Heart left ventricle (tissue), 16 donors: ENCODE measurements around the gene MRGPRE. TPM values are rescaled to one million over a fixed set of nuclear protein-coding genes. Genes with fewer than 3 reads are reported as not detected.

ENCODE experiments used
- ATAC-seq, 4 donors: fragments of 200-7000 bp; cut with Tn5 transposase; one replicate each; pipeline ENCODE4 v1.9.1; 2020 to 2022; ENCODE audit warnings: moderate library complexity in 4 of 4, mild to moderate bottlenecking in 3 of 4, moderate number of reproducible peaks in 1 of 4
- DNase-seq, 5 donors: peaks; one replicate each; pipeline ENCODE4 v3.0.0-alpha.2; 2020
- H3K27ac ChIP-seq, 12 donors: fragments of 200-600 bp; sonication (generic) in 4 of 12; one replicate each; pipeline versions ENCODE4 v1.5.0 to v1.8.0; 2016 to 2022; ENCODE audit warnings: mild to moderate bottlenecking in 2 of 12
- H3K27me3 ChIP-seq, 9 donors: fragments of 200-600 bp; sonication (generic) in 2 of 9; one replicate each; pipeline versions ENCODE4 v1.5.1 to v1.8.0; 2016 to 2022; ENCODE audit warnings: mild to moderate bottlenecking in 3 of 9
- H3K36me3 ChIP-seq, 9 donors: fragments of 200-600 bp; sonication (generic) in 2 of 9; one replicate each; pipeline versions ENCODE4 v1.5.0 to v1.8.0; 2018 to 2022; ENCODE audit warnings: mild to moderate bottlenecking in 2 of 9
- H3K4me1 ChIP-seq, 12 donors: fragments of 200-600 bp; sonication (generic) in 4 of 12; one replicate each; pipeline versions ENCODE4 v1.5.0 to v1.8.0; 2016 to 2022; ENCODE audit warnings: mild to moderate bottlenecking in 3 of 12
- H3K4me3 ChIP-seq, 12 donors: fragments of 200-600 bp; sonication (generic) in 4 of 12; one replicate each; pipeline versions ENCODE4 v1.5.0 to v1.8.0; 2017 to 2022; ENCODE audit warnings: mild to moderate bottlenecking in 9 of 12, moderate library complexity in 4 of 12
- H3K9me3 ChIP-seq, 12 donors: fragments of 200-600 bp; sonication (generic) in 4 of 12; one replicate each; pipeline versions ENCODE4 v1.5.0 to v1.8.0; 2016 to 2022; ENCODE audit warnings: mild to moderate bottlenecking in 1 of 12
- CTCF ChIP-seq, 12 donors: fragments of 200-600 bp; sonication (generic) in 4 of 12; IDR thresholded peaks; one replicate each; pipeline versions ENCODE4 v1.5.0 to v1.8.0; 2018 to 2022; ENCODE audit warnings: antibody characterized with exemption in 12 of 12, mild to moderate bottlenecking in 5 of 12
- POLR2A ChIP-seq, 2 donors: fragments of 450-650 bp; IDR thresholded peaks; one replicate each; pipeline ENCODE4 v1.6.1; 2017; ENCODE audit warnings: antibody characterized with exemption in 2 of 2, mild to moderate bottlenecking in 2 of 2, moderate library complexity in 2 of 2
- WGBS, 4 donors: extraction: QIAGEN DNeasy Blood & Tissue Kit in 2 of 4; methylation state at CpG; one replicate each; pipeline versions ENCODE4 v1.1.5 to v1.1.7; 2013 to 2018; 5-methylcytosine and 5-hydroxymethylcytosine counted together
- intact Hi-C, 10 donors: fragments of 100-400 bp; cut with DNase I; formaldehyde crosslinking; loops; one replicate each; pipeline versions ENCODE4 v1.11.1 to v1.14.2; 2022
- polyA plus RNA-seq, 2 donors: library from polyadenylated mRNA; stranded (reverse); fragments of 200-250 nt; gene quantifications; one replicate each; pipeline ENCODE4 v1.2.3, GENCODE V29; 2013
- total RNA-seq, 9 donors: library from RNA; depleted of rRNA in 2 of 9; stranded (reverse); fragments of >200 nt in 2 of 9; fragmentation: NEBNext Ultra II Directional in 3 of 9; extraction: Animal tissue kit (Norgen Biotek cat#: 25700) in 3 of 9; gene quantifications; one replicate each; pipeline versions ENCODE4 v1.1.0 to v1.2.4, GENCODE V29; 2016 to 2023
- donor health status: ischemic (EF 13 %, LVEDD 7.1; RV severe dilation, severe dysfunction).
- donor health status: healthy with polysubstance abuse.
- donor health status: DM: no; HTN: yes; CAD: no.
- donor health status: DM: no; HTN: no; CAD: no.
- donor health status: ischemic (EF 25% LVEDD 6.9; RV normal size, moderate dysfunction).
- donor health status: ischemic (EF 25% LVEDD 5.7; RV mildly dilated, moderate dysfunction).
- donor health status: healthy.
- donor health status: DM: yes; HTN: yes; CAD: no.
- donor health status: ischemic (EF 35%, LVEDD 5.7; RV mildly dilated, moderate dysfunction).
- donor health status: nonischemic (EF 11% LVEDD 7.7; RV severe dilation, severe dysfunction).
- donor health status: DM: yes; HTN: yes; CAD: no.
- donor health status: PGD.
- donor health status: ischemic (EF 29% LVEDD 5.4; RV normal size, mild dysfunction).
- donor health status: nonischemic (EF 23%, LVEDD 6.1; RV moderate dilation, normal function).

The MRGPRE gene
- total and polyA plus RNA-seq, 11 donors: 0.30 to 2.3 (median 0.65) TPM; not detected in 4

GRCh38 chr11:3216027-3216525 lies 16.1 kb downstream of the MRGPRE start:
- 68 to 75% (median 74%) methylated on average over 11 of the region's 11 CpGs for WGBS, 4 donors
- peaks cover 0 to 14% (median 0%) of the 10 kb centered on the region in 12 donors for H3K4me1 ChIP-seq
- no peak overlapping the region for H3K4me3 ChIP-seq
- intact Hi-C loops: loop anchor here (2.0 to 10.0 kb wide), 9 partner anchors 104 to 181 kb away; no protein-coding TSS in a partner anchor
- no peak for TF ChIP-seq POLR2A (IDR thresholded peaks at IDR 0.05)
- no peak for TF ChIP-seq CTCF (IDR thresholded peaks at IDR 0.05)
- H3K9me3 ChIP-seq: peaks cover 0 to 10% (median 4%) of the 10 kb centered on the region in 12 donors
- no peaks in the 10 kb centered on the region for H3K36me3 ChIP-seq
- ATAC-seq (no peak), DNase-seq (peak in 1 of 5 donors; percentile 40)
- peaks cover 0 to 51% (median 17%) of the 10 kb centered on the region in 9 donors for H3K27me3 ChIP-seq
- H3K27ac ChIP-seq: no peak overlapping the region

DNA sequence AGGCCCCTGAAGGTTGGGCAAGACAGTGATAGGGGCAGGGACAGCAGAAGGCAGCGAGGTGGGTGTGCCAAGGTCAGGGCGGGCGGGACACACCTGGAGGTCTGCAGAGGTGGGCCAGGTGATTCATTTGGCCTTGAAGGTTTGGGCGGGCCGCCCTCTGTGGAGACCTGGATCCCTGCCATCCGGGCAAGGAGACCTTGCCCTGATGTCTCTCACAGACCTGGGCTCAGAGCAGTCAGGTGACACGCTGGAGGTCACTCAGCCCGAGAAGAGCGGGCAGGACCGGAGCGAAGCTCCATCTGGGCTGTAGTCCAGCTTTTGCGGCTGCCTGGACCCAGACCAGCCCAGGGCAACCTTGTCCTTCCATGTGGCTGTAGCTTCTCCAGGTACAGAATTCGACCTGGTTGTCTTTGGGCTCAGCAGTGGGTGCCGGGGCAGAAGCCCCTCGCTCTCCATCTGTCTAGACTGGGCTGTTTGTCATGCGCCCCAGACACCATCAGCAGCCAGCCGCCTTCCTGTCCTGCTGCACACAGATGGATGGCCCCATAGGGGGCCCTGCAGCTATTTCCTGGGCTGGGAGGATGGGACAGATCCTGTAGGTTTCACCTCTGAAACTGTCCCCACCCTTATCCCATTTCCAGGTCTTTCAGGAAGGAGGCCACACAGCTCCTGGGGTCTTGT lies 16.7 kb downstream of the MRGPRE start:
- DNase-seq: peak in 2 of 5 donors; percentile 14 to 51
- Histone ChIP-seq H3K27ac (no peak overlapping the region), H3K4me3 (no peak overlapping the region), H3K4me1 (peaks cover 0 to 9% (median 0%) of the 10 kb centered on the region in 12 donors), H3K27me3 (peaks cover 0 to 45% (median 14%) of the 10 kb centered on the region in 9 donors), H3K9me3 (peaks cover 0 to 16% (median 7%) of the 10 kb centered on the region in 12 donors), H3K36me3 (no peaks in the 10 kb centered on the region)
- no peak for TF ChIP-seq CTCF (IDR thresholded peaks at IDR 0.05)
- no peak for ATAC-seq
- 66 to 67% (median 66%) methylated on average over 12 to 17 of the region's 17 CpGs for WGBS, 4 donors
- intact Hi-C loops: loop anchor here (2.0 to 10.0 kb wide), 9 partner anchors 103 to 181 kb away; no protein-coding TSS in a partner anchor

GRCh38 chr11:3214420-3214699 lies 17.9 kb downstream of the MRGPRE start:
- 75 to 88% (median 80%) methylated on average over 3 to 4 of the region's 4 CpGs for WGBS, 4 donors
- DNase-seq: no peak
- TF ChIP-seq CTCF (IDR thresholded peaks at IDR 0.05) (no peak), POLR2A (IDR thresholded peaks at IDR 0.05) (no peak)
- Histone ChIP-seq H3K36me3 (no peaks in the 10 kb centered on the region), H3K9me3 (peaks cover 0 to 22% (median 8%) of the 10 kb centered on the region in 12 donors), H3K27ac (no peak overlapping the region), H3K27me3 (peaks cover 0 to 38% (median 12%) of the 10 kb centered on the region in 9 donors), H3K4me1 (peaks cover 0 to 9% (median 0%) of the 10 kb centered on the region in 12 donors), H3K4me3 (no peak overlapping the region)
- no peak for ATAC-seq
- intact Hi-C loops: loop anchor here in 2 of 10 donors (10.0 kb wide), 2 partner anchors 120 to 180 kb away; no protein-coding TSS in a partner anchor

GRCh38 chr11:3213659-3214419 lies 18.4 kb downstream of the MRGPRE start:
- H3K4me1 ChIP-seq: peaks cover 0 to 9% (median 0%) of the 10 kb centered on the region in 12 donors
- TF ChIP-seq CTCF (IDR thresholded peaks at IDR 0.05): no peak
- TF ChIP-seq POLR2A (IDR thresholded peaks at IDR 0.05): no peak
- H3K27me3 ChIP-seq: peaks cover 0 to 32% (median 8%) of the 10 kb centered on the region in 9 donors
- DNase-seq (peak in 2 of 5 donors; percentile 21 to 29), ATAC-seq (no peak)
- 45 to 56% (median 50%) methylated on average over 24 of the region's 24 CpGs for WGBS, 4 donors
- H3K4me3 ChIP-seq: no peak overlapping the region
- intact Hi-C loops: loop anchor here in 2 of 10 donors (10.0 kb wide), 2 partner anchors 119 to 179 kb away; no protein-coding TSS in a partner anchor
- H3K27ac ChIP-seq: no peak overlapping the region
- H3K36me3 ChIP-seq: no peaks in the 10 kb centered on the region
- H3K9me3 ChIP-seq: peaks cover 0 to 22% (median 8%) of the 10 kb centered on the region in 12 donors
